Glutamatergic neuron (in vitro differentiated cells): Measurements from ENCODE around the gene MIOX. TPM values are rescaled to one million over a fixed set of nuclear protein-coding genes. Genes with fewer than 3 reads are reported as not detected.

Source experiments
- DNase-seq: peaks from one replicate; pipeline ENCODE4 v3.0.0; 2022
- H3K27ac Mint-ChIP-seq: one replicate; pipeline ENCODE4 v1.8.0; 2020; ENCODE audit warnings: mild to moderate bottlenecking, mixed read lengths, inconsistent platforms; ENCODE audit not compliant: unreplicated experiment
- H3K27me3 Mint-ChIP-seq: one replicate; pipeline ENCODE4 v1.8.0; 2020; ENCODE audit warnings: mild to moderate bottlenecking, moderate library complexity, mixed read lengths, inconsistent platforms; ENCODE audit not compliant: unreplicated experiment
- H3K36me3 Mint-ChIP-seq: one replicate; pipeline ENCODE4 v1.8.0; 2020; ENCODE audit warnings: mild to moderate bottlenecking, mixed read lengths, inconsistent platforms; ENCODE audit not compliant: unreplicated experiment
- H3K4me1 Mint-ChIP-seq: one replicate; pipeline ENCODE4 v1.8.0; 2020; ENCODE audit warnings: mild to moderate bottlenecking, low read depth, mixed read lengths, inconsistent platforms; ENCODE audit not compliant: unreplicated experiment
- H3K4me3 Mint-ChIP-seq: one replicate; pipeline ENCODE4 v1.8.0; 2020; ENCODE audit warnings: mild to moderate bottlenecking, mixed read lengths, inconsistent platforms; ENCODE audit not compliant: unreplicated experiment
- H3K9me3 Mint-ChIP-seq: one replicate; pipeline ENCODE4 v1.8.0; 2020; ENCODE audit warnings: mild to moderate bottlenecking, moderate library complexity, mixed read lengths, inconsistent platforms; ENCODE audit not compliant: unreplicated experiment
- CTCF ChIP-seq: fragments of 200-600 bp; sonication (generic); IDR thresholded peaks from one replicate; pipeline ENCODE4 v1.5.0; 2021; ENCODE audit not compliant: partially characterized antibody, unreplicated experiment
- total RNA-seq: library from RNA; stranded (reverse); fragmentation: NEBNext Ultra II Directional; extraction: Animal tissue kit (Norgen Biotek cat#: 25700); gene quantifications from one replicate; pipeline ENCODE4 v1.2.1, GENCODE V29; 2021; ENCODE audit not compliant: unreplicated experiment

MIOX gene
- total RNA-seq, 1 donor from 2014 or later, result 4.0 TPM

- no peak for TF ChIP-seq CTCF
- peaks cover 3% of the 10 kb centered on the region for H3K4me1 Mint-ChIP-seq
- no peak for DNase-seq
- peaks cover 12% of the 10 kb centered on the region for H3K27me3 Mint-ChIP-seq
- peaks cover 6% of the 10 kb centered on the region for H3K9me3 Mint-ChIP-seq
- H3K4me3 Mint-ChIP-seq, result no peak overlapping the region
- H3K36me3 Mint-ChIP-seq, result no peaks in the 10 kb centered on the region
- no peak overlapping the region for H3K27ac Mint-ChIP-seq
These were observed 49.6 kb downstream of the MIOX start for GRCh38 chr22:50536226-50536625.

GRCh38 chr22:50537765-50538164 is 51.1 kb downstream of the MIOX start:
- peaks cover 9% of the 10 kb centered on the region for H3K27me3 Mint-ChIP-seq
- TF ChIP-seq CTCF, result no peak
- no peak overlapping the region for H3K27ac Mint-ChIP-seq
- no peak for DNase-seq
- H3K4me3 Mint-ChIP-seq, result no peak overlapping the region
- H3K9me3 Mint-ChIP-seq, result peaks cover 6% of the 10 kb centered on the region
- H3K4me1 Mint-ChIP-seq, result peaks cover 3% of the 10 kb centered on the region
- no peaks in the 10 kb centered on the region for H3K36me3 Mint-ChIP-seq

Other genes with a start within 250 kb of the MIOX start
- 51.0 TPM for gene TUBGCP6, start 241.8 kb upstream of the MIOX start, total RNA-seq
- gene HDAC10, start 235.6 kb upstream of the MIOX start, total RNA-seq, result 88.2 TPM
- 88.5 TPM for gene MAPK12, start 225.2 kb upstream of the MIOX start, total RNA-seq
- 131 TPM for gene MAPK11, start 216.5 kb upstream of the MIOX start, total RNA-seq
- gene PLXNB2, start 179.2 kb upstream of the MIOX start, total RNA-seq, result 95.2 TPM
- 32.1 TPM for gene DENND6B, start 159.8 kb upstream of the MIOX start, total RNA-seq
- 122 TPM for gene PPP6R2, start 143.5 kb upstream of the MIOX start, total RNA-seq
- 206 TPM for gene SBF1, start 11.8 kb upstream of the MIOX start, total RNA-seq
- 37.6 TPM for gene ADM2, start 5.3 kb upstream of the MIOX start, total RNA-seq
- gene LMF2, start 20.8 kb downstream of the MIOX start, total RNA-seq, result 62.2 TPM
- gene NCAPH2, start 21.4 kb downstream of the MIOX start, total RNA-seq, result 52.9 TPM
- 4.8 TPM for gene SCO2, start 38.7 kb downstream of the MIOX start, total RNA-seq
- 1.2 TPM for gene TYMP, start 43.2 kb downstream of the MIOX start, total RNA-seq
- 0.12 TPM for gene KLHDC7B, start 59.0 kb downstream of the MIOX start, total RNA-seq
- not detected for gene SYCE3, start 76.1 kb downstream of the MIOX start, total RNA-seq
- 118 TPM for gene CPT1B, start 91.6 kb downstream of the MIOX start, total RNA-seq
- gene CHKB, start 96.0 kb downstream of the MIOX start, total RNA-seq, result 147 TPM
- gene MAPK8IP2, start 113.9 kb downstream of the MIOX start, total RNA-seq, result 143 TPM
- 65.7 TPM for gene ARSA, start 141.3 kb downstream of the MIOX start, total RNA-seq
- gene SHANK3, start 186.0 kb downstream of the MIOX start, total RNA-seq, result 20.4 TPM